GM12878 (cell line): Measurements from ENCODE around the gene SNRNP25. TPM values are rescaled to one million over a fixed set of nuclear protein-coding genes. Genes with fewer than 3 reads are reported as not detected.

ENCODE experiments used
- ATAC-seq: fragments of 200-7000 bp; cut with Tn5 transposase; 3 replicates; pipeline ENCODE4 v1.9.1; 2020; ENCODE audit warnings: mild to moderate bottlenecking, moderate library complexity
- BruUV-seq: library from RNA; stranded (reverse); fragments of 400-500 nt; replicated peaks from 2 replicates; lab custom pipeline; 2021; lab: Mats Ljungman, UMichigan
- CTCF ChIA-PET: fragments of 300-600 bp; sonication (Branson Sonifier 250); formaldehyde crosslinking; extraction: SDS; loops from one replicate; lab custom pipeline; 2021; ENCODE audit warnings: inconsistent platforms; lab: Yijun Ruan, JAX
- POLR2A ChIA-PET: fragments of 350-600 bp; formaldehyde crosslinking; extraction: SDS; loops from one replicate; lab custom pipeline; 2021; ENCODE audit warnings: inconsistent platforms; lab: Charles Lee
- RAD21 ChIA-PET: fragments of 300-600 bp; sonication (Branson Sonifier 250); formaldehyde crosslinking; loops from one replicate; lab custom pipeline; 2023; ENCODE audit warnings: antibody characterized with exemption; ENCODE audit not compliant: unreplicated experiment; lab: Charles Lee
- SMC1A ChIA-PET: fragments of 300-600 bp; sonication (Branson Sonifier 250); formaldehyde crosslinking; loops from one replicate; lab custom pipeline; 2023; ENCODE audit not compliant: unreplicated experiment, uncharacterized antibody; lab: Charles Lee
- DNase-seq: peaks from one replicate; pipeline ENCODE4 v3.0.0-alpha.2; 2011; ENCODE audit warnings: low read depth, low spot score
- FAIRE-seq: peaks from 3 replicates; lab custom pipeline; 2011; peaks lifted over from hg19 to GRCh38; lab: Jason Lieb, UNC
- H2AFZ ChIP-seq: 2 replicates; pipeline ENCODE4 v1.6.0; 2011; ENCODE audit warnings: low read depth, low read length, control low read depth; ENCODE audit not compliant: control insufficient read depth
- H3K27ac ChIP-seq: 2 replicates; pipeline ENCODE4 v1.5.1; 2011; ENCODE audit warnings: control low read depth; ENCODE audit not compliant: control insufficient read depth, insufficient read depth
- H3K27me3 ChIP-seq, 2 experiments: replicated peaks in 1 of 2; 2 replicates each; pipeline versions ENCODE4 v1.6.0 to v1.6.1; 2011; ENCODE audit warnings: low read length in 1 of 2; ENCODE audit not compliant: control insufficient read depth in 2 of 2, insufficient read depth in 2 of 2
- H3K36me3 ChIP-seq, 2 experiments: 2 replicates each; pipeline ENCODE4 v1.5.1; 2011; ENCODE audit warnings: low read length in 1 of 2; ENCODE audit not compliant: control insufficient read depth in 2 of 2, insufficient read depth in 2 of 2
- H3K4me1 ChIP-seq: 2 replicates; pipeline ENCODE4 v1.6.1; 2011; ENCODE audit warnings: mild to moderate bottlenecking, low read length, moderate library complexity, mixed read lengths; ENCODE audit not compliant: control insufficient read depth, insufficient read depth
- H3K4me2 ChIP-seq: 2 replicates; pipeline ENCODE4 v1.6.0; 2011; ENCODE audit warnings: control low read depth; ENCODE audit not compliant: control insufficient read depth, insufficient read depth
- H3K4me3 ChIP-seq: fragments of 200-600 bp; sonication (generic); 2 replicates; pipeline ENCODE4 v1.5.1; 2016
- H3K79me2 ChIP-seq: 2 replicates; pipeline ENCODE4 v1.6.0; 2011; ENCODE audit warnings: low read length; ENCODE audit not compliant: control insufficient read depth, insufficient read depth
- H3K9ac ChIP-seq: 2 replicates; pipeline ENCODE4 v1.8.0; 2011; ENCODE audit warnings: low read length, control low read depth, mixed read lengths; ENCODE audit not compliant: control insufficient read depth, insufficient read depth
- H3K9me3 ChIP-seq: replicated peaks from 3 replicates; pipeline ENCODE4 v1.5.1; 2011; ENCODE audit warnings: mild to moderate bottlenecking, low read length; ENCODE audit not compliant: control insufficient read depth, insufficient read depth
- H4K20me1 ChIP-seq: 2 replicates; pipeline ENCODE4 v1.6.0; 2011; ENCODE audit not compliant: control insufficient read depth, insufficient read depth
- DPF2 ChIP-seq: fragments of 450-650 bp; IDR thresholded peaks from 2 replicates; pipeline ENCODE4 v1.6.1; 2017; ENCODE audit warnings: mild to moderate bottlenecking
- E2F8 ChIP-seq: fragments of 450-650 bp; IDR thresholded peaks from 2 replicates; pipeline ENCODE4 v1.6.1; 2018; ENCODE audit warnings: mild to moderate bottlenecking, low read depth, moderate library complexity; ENCODE audit not compliant: partially characterized antibody
- HDAC6 ChIP-seq: fragments of 200-600 bp; sonication (generic); IDR thresholded peaks from one replicate; pipeline ENCODE4 v1.8.0; 2017; ENCODE audit warnings: antibody characterized with exemption; ENCODE audit not compliant: unreplicated experiment
- NBN ChIP-seq: fragments of 450-650 bp; IDR thresholded peaks from 2 replicates; pipeline ENCODE4 v1.6.1; 2016
- SPI1 ChIP-seq: IDR thresholded peaks from 2 replicates; pipeline ENCODE4 v1.6.1; 2011; ENCODE audit warnings: low read depth, mild to moderate bottlenecking, low read length, moderate library complexity, borderline replicate concordance; ENCODE audit not compliant: insufficient read depth
- TAF1 ChIP-seq: IDR thresholded peaks from 2 replicates; pipeline ENCODE4 v1.6.1; 2011; ENCODE audit warnings: mild to moderate bottlenecking, low read depth, low read length, borderline replicate concordance
- WGBS: methylation state at CpG from one replicate; pipeline ENCODE4 v1.1.6; 2016; ENCODE audit warnings: low lambda C conversion rate; ENCODE audit not compliant: insufficient replicate concordance, insufficient coverage; ENCODE audit errors: missing lambda C conversion rate; 5-methylcytosine and 5-hydroxymethylcytosine counted together
- in situ Hi-C: fragments of 300-500 bp; cut with MboI; formaldehyde crosslinking; loops from 9 replicates; pipeline ENCODE4 v1.14.3; 2018; ENCODE audit warnings: mixed read lengths
- intact Hi-C: fragments of 100-400 bp; cut with micrococcal nuclease; formaldehyde crosslinking; loops from one replicate; pipeline ENCODE4 v1.14.2; 2022; ENCODE audit not compliant: unreplicated experiment
- polyA plus RNA-seq, 11 experiments: library from polyadenylated mRNA; depleted of rRNA in 4 of 11; unstranded in 6 of 11; stranded (reverse) in 5 of 11; fragments of >200 nt; fragmentation: Nextera tagmentation in 4 of 11; fragmentation: Illumina TruSeq in 1 of 11; extraction: Ambion mirVana in 4 of 11; extraction: Trizol in 1 of 11; gene quantifications; 1 replicate in 1 of 11; 2 replicates in 10 of 11; pipeline versions ENCODE4 v1.2.1 to v1.2.3, GENCODE V29; 2011 to 2016; ENCODE audit warnings: inconsistent platforms in 2 of 11, missing spikeins in 2 of 11, low read depth in 1 of 11
- total RNA-seq, 4 experiments: library from RNA; depleted of rRNA in 3 of 4; stranded (reverse); fragments of >200 nt in 3 of 4; fragmentation: Illumina TruSeq in 1 of 4; extraction: Trizol in 1 of 4; gene quantifications; 2 replicates each; pipeline versions ENCODE4 v1.2.1 to v1.2.3, GENCODE V29; 2013 to 2021

Gene SNRNP25
- total and polyA plus RNA-seq, 10 of the 15 experiments (the other 5 are each of a cell fraction or from before 2014, with no cell fraction given): 40.9 to 138 (median 67.2) TPM

GRCh38 chr16:74747-75334, 21.2 kb downstream of the SNRNP25 start:
- Histone ChIP-seq H3K27me3 (peaks cover 4 to 12% of the 10 kb centered on the region in 2 experiments; a peak in 3 of 4 replicates), H3K9me3 (no peaks in the 10 kb centered on the region), H3K79me2 (peaks cover 10% of the 10 kb centered on the region), H4K20me1 (no peaks in the 10 kb centered on the region; the same call in 1 of the 2 replicates), H3K4me3 (no peak overlapping the region), H3K36me3 (no peaks in the 10 kb centered on the region; a peak in 1 of 4 replicates), H3K27ac (no peak overlapping the region), H3K4me2 (no peak overlapping the region), H3K4me1 (peaks cover 20% of the 10 kb centered on the region), H2AFZ (no peak overlapping the region), H3K9ac (no peak overlapping the region)
- ChIA-PET RAD21 (no interaction called here), CTCF (interaction anchor here (1.8 to 14.2 kb wide), 2 partner anchors 9 to 22 kb away, joined by 14 to 319 read pairs; no protein-coding TSS in a partner anchor), POLR2A (interaction anchor here (1.0 to 1.2 kb wide), 2 partner anchors 17 to 22 kb away, joined by 3 read pairs; no protein-coding TSS in a partner anchor), SMC1A (interaction anchor here (1.2 kb wide), 1 partner anchor 18 kb away, joined by 3 read pairs; no protein-coding TSS in a partner anchor)
- ATAC-seq (no peak), DNase-seq (no peak), FAIRE-seq (no peak)
- intact Hi-C loops: no loop called here
- in situ Hi-C loops: no loop called here
- no peak for TF ChIP-seq TAF1
- no peak for TF ChIP-seq DPF2
- TF ChIP-seq SPI1: no peak
- TF ChIP-seq HDAC6: no peak
- TF ChIP-seq NBN: no peak
- no peak for TF ChIP-seq E2F8
- no TSS peak for BruUV-seq
- WGBS: 72% methylated on average over 16 of the region's 16 CpGs
